ENCODE results near the gene LRP5.

Gene LRP5

GRCh38 chr11:68312117-68312779 is at the start of gene LRP5:
Gene LRP5 (plus strand): TSS chr11:68312591. CDS start chr11:68312715, 124 bp downstream.
- peak within 1 kb of the TSS; percentile 71 to 79 for H3K9ac ChIP-seq (ENCODE audit: low read length in 2 of 2)

GRCh38 chr11:68263444-68264035 is 48.9 kb upstream of the LRP5 start:
- peaks cover 49 to 56% of the 10 kb centered on the region in 2 donors for H3K36me3 ChIP-seq (ENCODE audit: control insufficient read depth in 2 of 2, insufficient read depth in 2 of 2, low read length in 2 of 2)
- no peak overlapping the region for H3K27ac ChIP-seq (ENCODE audit: low read length)
- H3K9ac ChIP-seq (ENCODE audit: low read length in 2 of 2): no peak overlapping the region
- H3K4me1 ChIP-seq (ENCODE audit: control insufficient read depth, insufficient read depth, low read length): no peaks in the 10 kb centered on the region
- H3K27me3 ChIP-seq (ENCODE audit: control insufficient read depth in 1 of 2, insufficient read depth in 2 of 2, low read length in 2 of 2): no peaks in the 10 kb centered on the region
- H3K9me3 ChIP-seq (ENCODE audit: control insufficient read depth in 2 of 2, low read length in 2 of 2): no peaks in the 10 kb centered on the region
- no peak overlapping the region for H3K4me3 ChIP-seq (ENCODE audit: low read length in 2 of 2)

More at GRCh38 chr11:68312117-68312779, at the start of gene LRP5:
- no peaks in the 10 kb centered on the region for H3K36me3 ChIP-seq (ENCODE audit: control insufficient read depth in 2 of 2, insufficient read depth in 2 of 2, low read length in 2 of 2)
- H3K4me1 ChIP-seq (ENCODE audit: control insufficient read depth, insufficient read depth, low read length): peaks cover 39% of the 10 kb centered on the region
- no peaks in the 10 kb centered on the region for H3K27me3 ChIP-seq (ENCODE audit: control insufficient read depth in 1 of 2, insufficient read depth in 2 of 2, low read length in 2 of 2)
- H3K9me3 ChIP-seq (ENCODE audit: control insufficient read depth in 2 of 2, low read length in 2 of 2): no peaks in the 10 kb centered on the region
- peak within 1 kb of the TSS; percentile 65 to 84 for H3K4me3 ChIP-seq (ENCODE audit: low read length in 2 of 2)
- H3K27ac ChIP-seq (ENCODE audit: low read length): peak within 1 kb of the TSS; percentile 76

GRCh38 chr11:68264244-68264643 is 48.1 kb upstream of the LRP5 start:
- Histone ChIP-seq H3K9me3 (ENCODE audit: control insufficient read depth in 2 of 2, low read length in 2 of 2) (no peaks in the 10 kb centered on the region), H3K36me3 (ENCODE audit: control insufficient read depth in 2 of 2, insufficient read depth in 2 of 2, low read length in 2 of 2) (peaks cover 49 to 56% of the 10 kb centered on the region in 2 donors), H3K27me3 (ENCODE audit: control insufficient read depth in 1 of 2, insufficient read depth in 2 of 2, low read length in 2 of 2) (no peaks in the 10 kb centered on the region), H3K4me1 (ENCODE audit: control insufficient read depth, insufficient read depth, low read length) (peaks cover under 1% of the 10 kb centered on the region), H3K9ac (ENCODE audit: low read length in 2 of 2) (no peak overlapping the region), H3K27ac (ENCODE audit: low read length) (no peak overlapping the region), H3K4me3 (ENCODE audit: low read length in 2 of 2) (no peak overlapping the region)

- Histone ChIP-seq H3K36me3 (ENCODE audit: control insufficient read depth in 2 of 2, insufficient read depth in 2 of 2, low read length in 2 of 2) (peaks cover 49 to 56% of the 10 kb centered on the region in 2 donors), H3K27me3 (ENCODE audit: control insufficient read depth in 1 of 2, insufficient read depth in 2 of 2, low read length in 2 of 2) (no peaks in the 10 kb centered on the region), H3K9me3 (ENCODE audit: control insufficient read depth in 2 of 2, low read length in 2 of 2) (no peaks in the 10 kb centered on the region), H3K4me1 (ENCODE audit: control insufficient read depth, insufficient read depth, low read length) (peaks cover 7% of the 10 kb centered on the region), H3K4me3 (ENCODE audit: low read length in 2 of 2) (no peak overlapping the region), H3K9ac (ENCODE audit: low read length in 2 of 2) (no peak overlapping the region), H3K27ac (ENCODE audit: low read length) (no peak overlapping the region)
These were observed 47.5 kb upstream of the LRP5 start for GRCh38 chr11:68264741-68265540.

GRCh38 chr11:68266121-68266891 is 46.1 kb upstream of the LRP5 start:
- H3K4me3 ChIP-seq (ENCODE audit: low read length in 2 of 2): no peak overlapping the region
- H3K27ac ChIP-seq (ENCODE audit: low read length): no peak overlapping the region
- H3K9ac ChIP-seq (ENCODE audit: low read length in 2 of 2): no peak overlapping the region

GRCh38 chr11:68266936-68267880 is 45.2 kb upstream of the LRP5 start:
- peaks cover 15% of the 10 kb centered on the region for H3K4me1 ChIP-seq (ENCODE audit: control insufficient read depth, insufficient read depth, low read length)
- H3K36me3 ChIP-seq (ENCODE audit: control insufficient read depth in 2 of 2, insufficient read depth in 2 of 2, low read length in 2 of 2): peaks cover 33 to 42% of the 10 kb centered on the region in 2 donors
- no peak overlapping the region for H3K9ac ChIP-seq (ENCODE audit: low read length in 2 of 2)
- H3K27ac ChIP-seq (ENCODE audit: low read length): no peak overlapping the region
- no peaks in the 10 kb centered on the region for H3K9me3 ChIP-seq (ENCODE audit: control insufficient read depth in 2 of 2, low read length in 2 of 2)
- H3K4me3 ChIP-seq (ENCODE audit: low read length in 2 of 2): no peak overlapping the region
- H3K27me3 ChIP-seq (ENCODE audit: control insufficient read depth in 1 of 2, insufficient read depth in 2 of 2, low read length in 2 of 2): no peaks in the 10 kb centered on the region

More at GRCh38 chr11:68266121-68266891, 46.1 kb upstream of the LRP5 start:
- H3K36me3 ChIP-seq (ENCODE audit: control insufficient read depth in 2 of 2, insufficient read depth in 2 of 2, low read length in 2 of 2): peaks cover 42 to 44% of the 10 kb centered on the region in 2 donors
- no peaks in the 10 kb centered on the region for H3K9me3 ChIP-seq (ENCODE audit: control insufficient read depth in 2 of 2, low read length in 2 of 2)
- H3K4me1 ChIP-seq (ENCODE audit: control insufficient read depth, insufficient read depth, low read length): peaks cover 15% of the 10 kb centered on the region
- no peaks in the 10 kb centered on the region for H3K27me3 ChIP-seq (ENCODE audit: control insufficient read depth in 1 of 2, insufficient read depth in 2 of 2, low read length in 2 of 2)

- peaks cover 27 to 36% of the 10 kb centered on the region in 2 donors for H3K36me3 ChIP-seq (ENCODE audit: control insufficient read depth in 2 of 2, insufficient read depth in 2 of 2, low read length in 2 of 2)
- H3K4me1 ChIP-seq (ENCODE audit: control insufficient read depth, insufficient read depth, low read length): peaks cover 19% of the 10 kb centered on the region
- no peak overlapping the region for H3K9ac ChIP-seq (ENCODE audit: low read length in 2 of 2)
These were observed 44.5 kb upstream of the LRP5 start for GRCh38 chr11:68267881-68268240.

GRCh38 chr11:68269414-68270081 is 42.8 kb upstream of the LRP5 start:
- H3K9ac ChIP-seq (ENCODE audit: low read length in 2 of 2): peak overlapping the region; percentile 6 to 17
- no peak overlapping the region for H3K27ac ChIP-seq (ENCODE audit: low read length)
- peak overlapping the region in 1 of 2 donors; percentile 40 for H3K4me3 ChIP-seq (ENCODE audit: low read length in 2 of 2)

More at GRCh38 chr11:68267881-68268240, 44.5 kb upstream of the LRP5 start:
- Histone ChIP-seq H3K9me3 (ENCODE audit: control insufficient read depth in 2 of 2, low read length in 2 of 2) (no peaks in the 10 kb centered on the region), H3K27me3 (ENCODE audit: control insufficient read depth in 1 of 2, insufficient read depth in 2 of 2, low read length in 2 of 2) (no peaks in the 10 kb centered on the region), H3K4me3 (ENCODE audit: low read length in 2 of 2) (no peak overlapping the region), H3K27ac (ENCODE audit: low read length) (no peak overlapping the region)

GRCh38 chr11:68270196-68271022 is 42.0 kb upstream of the LRP5 start:
- Histone ChIP-seq H3K4me3 (ENCODE audit: low read length in 2 of 2) (peak overlapping the region; percentile 68 to 93), H3K4me1 (ENCODE audit: control insufficient read depth, insufficient read depth, low read length) (peaks cover 19% of the 10 kb centered on the region), H3K27me3 (ENCODE audit: control insufficient read depth in 1 of 2, insufficient read depth in 2 of 2, low read length in 2 of 2) (no peaks in the 10 kb centered on the region), H3K36me3 (ENCODE audit: control insufficient read depth in 2 of 2, insufficient read depth in 2 of 2, low read length in 2 of 2) (peaks cover 17 to 21% of the 10 kb centered on the region in 2 donors), H3K9me3 (ENCODE audit: control insufficient read depth in 2 of 2, low read length in 2 of 2) (no peaks in the 10 kb centered on the region), H3K27ac (ENCODE audit: low read length) (no peak overlapping the region), H3K9ac (ENCODE audit: low read length in 2 of 2) (peak overlapping the region; percentile 85 to 94)

More at GRCh38 chr11:68269414-68270081, 42.8 kb upstream of the LRP5 start:
- no peaks in the 10 kb centered on the region for H3K27me3 ChIP-seq (ENCODE audit: control insufficient read depth in 1 of 2, insufficient read depth in 2 of 2, low read length in 2 of 2)
- H3K9me3 ChIP-seq (ENCODE audit: control insufficient read depth in 2 of 2, low read length in 2 of 2): no peaks in the 10 kb centered on the region
- peaks cover 21 to 27% of the 10 kb centered on the region in 2 donors for H3K36me3 ChIP-seq (ENCODE audit: control insufficient read depth in 2 of 2, insufficient read depth in 2 of 2, low read length in 2 of 2)
- peaks cover 19% of the 10 kb centered on the region for H3K4me1 ChIP-seq (ENCODE audit: control insufficient read depth, insufficient read depth, low read length)
